ENCODE measurements around the gene CDK18. TPM values are rescaled to one million over a fixed set of nuclear protein-coding genes. Genes with fewer than 3 reads are reported as not detected.

The CDK18 gene
- total RNA-seq, 2 experiments from 2014 or later: 8.4 to 10.4 TPM

DNA sequence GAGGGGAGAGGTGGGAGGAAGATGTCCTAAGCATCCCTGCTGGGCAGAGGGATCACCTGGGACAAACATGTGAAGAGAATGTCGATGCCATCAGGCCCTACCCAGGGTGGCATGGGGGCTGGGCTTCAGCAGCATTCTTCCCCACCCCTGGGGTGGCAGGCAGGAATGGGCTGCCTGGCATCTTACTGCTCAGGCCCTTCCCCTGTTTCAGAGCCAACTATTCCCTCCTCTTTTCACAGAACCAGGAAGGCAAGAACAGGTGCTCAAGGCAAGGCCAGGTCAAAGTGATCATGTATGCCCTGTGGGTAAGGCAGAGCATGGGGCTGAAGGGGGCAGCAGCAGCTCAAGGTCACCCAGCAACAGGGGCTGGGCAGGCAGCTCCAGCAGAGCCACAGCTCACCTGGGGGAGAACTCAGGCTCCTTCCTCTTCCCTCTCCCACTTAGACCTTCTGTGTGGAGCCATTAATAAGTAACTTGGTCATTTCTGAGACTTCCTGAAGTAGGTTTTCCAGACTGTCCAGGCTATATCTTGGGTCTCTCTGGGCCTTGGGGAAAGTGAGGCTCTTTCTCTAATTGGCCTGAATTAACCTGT lies 70.9 kb downstream of the CDK18 start:
- Mint-ChIP-seq H3K27me3 (peaks cover 18% of the 10 kb centered on the region), H3K4me3 (no peak overlapping the region), H3K27ac (no peak overlapping the region), H3K36me3 (ENCODE audit: low read depth) (no peaks in the 10 kb centered on the region), H3K4me1 (ENCODE audit: low read depth) (no peaks in the 10 kb centered on the region), H3K9me3 (no peaks in the 10 kb centered on the region)
- intact Hi-C loops (cut with micrococcal nuclease): no loop called here
- ChIA-PET POLR2A (no interaction called here), CTCF (interaction anchor here (0.9 to 2.2 kb wide), 3 partner anchors 57 to 90 kb away, joined by 3 to 12 read pairs (median 5); partner anchors contain the start of gene ELK4)
- no peak for TF ChIP-seq CTCF (IDR thresholded peaks at IDR 0.05)
- ATAC-seq: no peak
- no peak for DNase-seq

- CTCF ChIA-PET: interaction anchor here (2.2 kb wide), 1 partner anchor 82 kb away, joined by 12 read pairs; no protein-coding TSS in a partner anchor
- TF ChIP-seq CTCF (IDR thresholded peaks at IDR 0.05): no peak
- H3K27ac Mint-ChIP-seq: no peak overlapping the region
- no peaks in the 10 kb centered on the region for H3K9me3 Mint-ChIP-seq
- intact Hi-C loops (cut with micrococcal nuclease): no loop called here
- POLR2A ChIA-PET: no interaction called here
- H3K4me1 Mint-ChIP-seq (ENCODE audit: low read depth): no peaks in the 10 kb centered on the region
- ATAC-seq (no peak), DNase-seq (no peak)
- peaks cover 18% of the 10 kb centered on the region for H3K27me3 Mint-ChIP-seq
- no peak overlapping the region for H3K4me3 Mint-ChIP-seq
- no peaks in the 10 kb centered on the region for H3K36me3 Mint-ChIP-seq (ENCODE audit: low read depth)
These were observed 71.5 kb downstream of the CDK18 start for GRCh38 chr1:205576011-205576410.

GRCh38 chr1:205576805-205577761 lies 72.6 kb downstream of the CDK18 start:
- H3K27me3 Mint-ChIP-seq: peaks cover 15% of the 10 kb centered on the region
- H3K4me1 Mint-ChIP-seq (ENCODE audit: low read depth): peaks cover 5% of the 10 kb centered on the region
- intact Hi-C loops (cut with micrococcal nuclease): no loop called here
- H3K27ac Mint-ChIP-seq: no peak overlapping the region
- no peak overlapping the region for H3K4me3 Mint-ChIP-seq
- ATAC-seq (no peak), DNase-seq (no peak)
- TF ChIP-seq CTCF (IDR thresholded peaks at IDR 0.05): no peak
- H3K36me3 Mint-ChIP-seq (ENCODE audit: low read depth): no peaks in the 10 kb centered on the region
- ChIA-PET CTCF (interaction anchor here (1.0 to 2.1 kb wide), 3 partner anchors 15 to 81 kb away, joined by 3 to 7 read pairs (median 6); no protein-coding TSS in a partner anchor), POLR2A (no interaction called here)
- no peaks in the 10 kb centered on the region for H3K9me3 Mint-ChIP-seq

DNA sequence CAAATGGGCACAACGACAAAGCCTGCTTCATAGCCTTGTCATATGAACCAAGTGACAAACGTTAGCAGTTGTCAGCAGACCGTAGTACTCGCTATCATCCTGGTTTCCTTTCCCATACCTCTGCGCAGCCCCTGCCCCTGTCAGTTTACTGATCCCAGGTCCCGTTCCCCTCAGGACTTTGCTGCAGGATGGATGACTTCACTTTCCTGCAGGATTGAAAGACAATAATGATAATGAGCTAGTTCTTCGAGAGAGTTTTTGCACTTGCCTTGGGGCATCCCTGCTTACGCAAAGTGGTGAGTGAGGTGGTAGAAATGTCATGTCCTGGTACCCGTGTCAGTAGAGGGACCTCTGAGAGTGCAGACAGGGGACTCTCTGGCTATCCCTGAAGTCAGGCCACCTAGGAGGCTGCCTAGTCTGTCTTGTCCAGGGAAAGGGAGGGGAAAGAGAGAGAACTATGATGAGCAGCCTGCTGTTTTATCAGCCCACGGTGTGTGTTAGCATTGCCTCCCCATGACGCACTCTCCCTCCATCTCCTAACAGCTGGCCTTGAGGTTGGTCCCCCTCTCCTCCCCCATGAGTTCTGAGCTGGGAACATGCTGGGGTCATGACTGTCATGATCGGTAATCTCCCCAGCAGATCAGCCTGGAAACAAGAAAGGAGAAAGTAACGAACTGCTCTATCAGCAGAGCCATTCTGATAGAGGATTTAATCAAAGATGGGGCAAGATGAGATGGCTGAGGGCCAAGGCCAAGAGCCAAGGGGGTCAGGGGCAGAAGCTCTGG lies 73.6 kb downstream of the CDK18 start:
- no peak overlapping the region for H3K4me3 Mint-ChIP-seq
- ATAC-seq: no peak
- ChIA-PET POLR2A (interaction anchor here (0.6 to 1.1 kb wide), 2 partner anchors 9 to 211 kb away, joined by 3 to 4 read pairs; a partner anchor contains a TSS), CTCF (interaction anchor here (1.0 to 2.1 kb wide), 3 partner anchors 14 to 80 kb away, joined by 3 to 7 read pairs (median 6); no protein-coding TSS in a partner anchor)
- H3K36me3 Mint-ChIP-seq (ENCODE audit: low read depth): no peaks in the 10 kb centered on the region
- no peaks in the 10 kb centered on the region for H3K9me3 Mint-ChIP-seq
- H3K27ac Mint-ChIP-seq: no peak overlapping the region
- intact Hi-C loops (cut with micrococcal nuclease): no loop called here
- H3K27me3 Mint-ChIP-seq: peaks cover 10% of the 10 kb centered on the region
- H3K4me1 Mint-ChIP-seq (ENCODE audit: low read depth): peaks cover 12% of the 10 kb centered on the region
- no peak for DNase-seq
- TF ChIP-seq CTCF (IDR thresholded peaks at IDR 0.05): no peak
